ENCODE results near the gene VPS25. TPM values are rescaled to one million over a fixed set of nuclear protein-coding genes. Genes with fewer than 3 reads are reported as not detected.

The VPS25 gene
- total RNA-seq, 1 donor from 2014 or later, result 77.5 TPM

DNA sequence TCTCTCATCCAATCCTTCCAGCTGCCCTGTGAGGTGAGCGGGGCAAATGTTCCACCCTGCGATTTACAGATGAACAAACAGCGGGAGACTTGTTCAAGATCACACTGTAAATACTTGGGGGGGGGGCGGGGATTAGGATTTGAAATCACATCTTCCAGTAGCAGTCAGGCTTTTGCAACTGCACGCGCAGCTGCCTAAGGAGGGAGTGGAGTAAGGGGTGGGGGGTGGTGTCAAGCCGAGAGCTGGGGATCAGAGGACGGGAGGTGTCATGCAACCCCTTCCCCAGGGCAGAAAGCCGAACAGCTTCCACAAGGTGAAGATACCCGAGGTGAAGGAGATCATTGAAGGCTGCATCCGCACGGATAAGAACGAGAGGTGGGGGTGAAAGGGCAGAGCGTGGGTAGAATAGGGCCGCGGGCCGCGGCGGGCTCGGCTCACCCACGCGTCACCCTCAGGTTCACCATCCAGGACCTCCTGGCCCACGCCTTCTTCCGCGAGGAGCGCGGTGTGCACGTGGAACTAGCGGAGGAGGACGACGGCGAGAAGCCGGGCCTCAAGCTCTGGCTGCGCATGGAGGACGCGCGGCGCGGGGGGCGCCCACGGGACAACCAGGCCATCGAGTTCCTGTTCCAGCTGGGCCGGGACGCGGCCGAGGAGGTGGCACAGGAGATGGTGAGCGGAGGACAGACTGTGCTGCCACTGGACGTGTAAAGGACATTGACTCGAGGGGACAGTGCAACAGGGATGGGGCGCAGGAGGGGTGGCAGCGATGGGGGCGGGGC lies 11.8 kb downstream of the VPS25 start:
- peaks cover 5% of the 10 kb centered on the region for H3K4me1 Mint-ChIP-seq
- H3K36me3 Mint-ChIP-seq, result no peaks in the 10 kb centered on the region
- peaks cover 2% of the 10 kb centered on the region for H4K20me1 ChIP-seq (ENCODE audit: low read depth)
- H3K4me3 ChIP-seq, result no peak overlapping the region
- H3K9me3 ChIP-seq (ENCODE audit: low read depth), result no peaks in the 10 kb centered on the region
- H3K4me1 ChIP-seq, result no peaks in the 10 kb centered on the region
- H3K27ac ChIP-seq, result no peak overlapping the region
- H3K9me3 Mint-ChIP-seq, result no peaks in the 10 kb centered on the region
- H3K36me3 ChIP-seq, result no peaks in the 10 kb centered on the region
- H2AFZ ChIP-seq (replicated peaks), result no peak overlapping the region
- no peak for DNase-seq (ENCODE audit: low spot score)
- H3K79me2 ChIP-seq (ENCODE audit: low read depth), result no peaks in the 10 kb centered on the region
- no peak for TF ChIP-seq EZH2phosphoT487 (IDR thresholded peaks at IDR 0.05)
- TF ChIP-seq, protein P1, sequence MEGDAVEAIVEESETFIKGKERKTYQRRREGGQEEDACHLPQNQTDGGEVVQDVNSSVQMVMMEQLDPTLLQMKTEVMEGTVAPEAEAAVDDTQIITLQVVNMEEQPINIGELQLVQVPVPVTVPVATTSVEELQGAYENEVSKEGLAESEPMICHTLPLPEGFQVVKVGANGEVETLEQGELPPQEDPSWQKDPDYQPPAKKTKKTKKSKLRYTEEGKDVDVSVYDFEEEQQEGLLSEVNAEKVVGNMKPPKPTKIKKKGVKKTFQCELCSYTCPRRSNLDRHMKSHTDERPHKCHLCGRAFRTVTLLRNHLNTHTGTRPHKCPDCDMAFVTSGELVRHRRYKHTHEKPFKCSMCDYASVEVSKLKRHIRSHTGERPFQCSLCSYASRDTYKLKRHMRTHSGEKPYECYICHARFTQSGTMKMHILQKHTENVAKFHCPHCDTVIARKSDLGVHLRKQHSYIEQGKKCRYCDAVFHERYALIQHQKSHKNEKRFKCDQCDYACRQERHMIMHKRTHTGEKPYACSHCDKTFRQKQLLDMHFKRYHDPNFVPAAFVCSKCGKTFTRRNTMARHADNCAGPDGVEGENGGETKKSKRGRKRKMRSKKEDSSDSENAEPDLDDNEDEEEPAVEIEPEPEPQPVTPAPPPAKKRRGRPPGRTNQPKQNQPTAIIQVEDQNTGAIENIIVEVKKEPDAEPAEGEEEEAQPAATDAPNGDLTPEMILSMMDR (IDR thresholded peaks at IDR 0.05), result no peak
- TF ChIP-seq EZH2 (IDR thresholded peaks at IDR 0.05), result no peak
- no peak overlapping the region for H3K4me2 ChIP-seq
- no peak overlapping the region for H3K4me3 Mint-ChIP-seq
- peaks cover 7% of the 10 kb centered on the region for H3F3A ChIP-seq (ENCODE audit: low read depth)
- H3K27me3 ChIP-seq, result peaks cover 45% of the 10 kb centered on the region
- no peak overlapping the region for H3K27ac Mint-ChIP-seq
- peaks cover 14% of the 10 kb centered on the region for H3K27me3 Mint-ChIP-seq (ENCODE audit: insufficient read depth, low read depth)
- H3K9ac ChIP-seq, result no peak overlapping the region

DNA sequence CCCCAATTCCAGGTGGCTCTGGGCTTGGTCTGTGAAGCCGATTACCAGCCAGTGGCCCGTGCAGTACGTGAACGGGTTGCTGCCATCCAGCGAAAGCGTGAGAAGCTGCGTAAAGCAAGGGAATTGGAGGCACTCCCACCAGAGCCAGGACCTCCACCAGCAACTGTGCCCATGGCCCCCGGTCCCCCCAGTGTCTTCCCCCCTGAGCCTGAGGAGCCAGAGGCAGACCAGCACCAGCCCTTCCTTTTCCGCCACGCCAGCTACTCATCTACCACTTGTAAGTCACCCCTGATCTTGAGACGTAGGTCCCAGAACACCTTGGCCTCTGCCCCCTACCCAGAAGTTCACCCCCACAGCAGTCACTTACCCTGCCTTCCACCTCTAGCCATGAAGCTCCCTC lies 14.0 kb downstream of the VPS25 start:
- TF ChIP-seq, protein P1 (IDR thresholded peaks at IDR 0.05), result no peak
- no peak for TF ChIP-seq EZH2phosphoT487 (IDR thresholded peaks at IDR 0.05)
- no peak for TF ChIP-seq EZH2 (IDR thresholded peaks at IDR 0.05)
- DNase-seq (ENCODE audit: low spot score), result no peak
- H4K20me1 ChIP-seq (ENCODE audit: low read depth), result no peaks in the 10 kb centered on the region
- no peak overlapping the region for H2AFZ ChIP-seq (replicated peaks)
- H3F3A ChIP-seq (ENCODE audit: low read depth), result no peaks in the 10 kb centered on the region
- Mint-ChIP-seq H3K4me3 (no peak overlapping the region), H3K27me3 (ENCODE audit: insufficient read depth, low read depth) (peaks cover 11% of the 10 kb centered on the region), H3K36me3 (no peaks in the 10 kb centered on the region), H3K4me1 (no peaks in the 10 kb centered on the region), H3K27ac (no peak overlapping the region), H3K9me3 (no peaks in the 10 kb centered on the region)
- H3K4me1 ChIP-seq, result no peaks in the 10 kb centered on the region
- H3K9me3 ChIP-seq (ENCODE audit: low read depth), result no peaks in the 10 kb centered on the region
- no peak overlapping the region for H3K4me2 ChIP-seq
- H3K9ac ChIP-seq, result no peak overlapping the region
- no peaks in the 10 kb centered on the region for H3K79me2 ChIP-seq (ENCODE audit: low read depth)
- H3K36me3 ChIP-seq, result no peaks in the 10 kb centered on the region
- no peak overlapping the region for H3K4me3 ChIP-seq
- no peak overlapping the region for H3K27ac ChIP-seq
- H3K27me3 ChIP-seq, result peaks cover 22% of the 10 kb centered on the region

DNA sequence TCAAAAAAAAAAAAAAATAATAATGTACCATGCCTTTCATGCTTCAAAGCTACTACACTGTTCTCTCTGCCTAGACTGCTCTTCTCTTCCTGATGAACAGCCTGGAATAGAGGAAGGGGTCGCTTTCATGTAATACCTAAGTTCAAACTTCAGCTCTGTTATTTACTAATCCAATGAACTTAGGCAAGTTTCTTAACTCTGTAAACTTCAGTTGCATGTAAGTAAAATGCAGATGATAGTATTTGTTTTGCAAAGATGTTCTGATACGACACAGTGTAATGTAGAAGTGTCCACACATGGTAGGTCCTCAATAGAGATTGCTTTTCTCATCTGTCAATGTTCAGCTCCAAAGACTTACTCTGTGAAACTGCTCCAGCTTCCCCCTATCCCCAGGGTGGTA lies 18.7 kb downstream of the VPS25 start:
- no peak overlapping the region for H3K9ac ChIP-seq
- no peak overlapping the region for H3K4me3 ChIP-seq
- Mint-ChIP-seq H3K9me3 (no peaks in the 10 kb centered on the region), H3K36me3 (peaks cover 12% of the 10 kb centered on the region), H3K27ac (no peak overlapping the region), H3K4me3 (no peak overlapping the region), H3K4me1 (no peaks in the 10 kb centered on the region), H3K27me3 (ENCODE audit: insufficient read depth, low read depth) (peaks cover 12% of the 10 kb centered on the region)
- H2AFZ ChIP-seq (replicated peaks), result no peak overlapping the region
- no peaks in the 10 kb centered on the region for H4K20me1 ChIP-seq (ENCODE audit: low read depth)
- H3K27me3 ChIP-seq, result no peaks in the 10 kb centered on the region
- no peak for DNase-seq (ENCODE audit: low spot score)
- H3K36me3 ChIP-seq, result no peaks in the 10 kb centered on the region
- H3K79me2 ChIP-seq (ENCODE audit: low read depth), result peaks cover under 1% of the 10 kb centered on the region
- H3K4me1 ChIP-seq, result no peaks in the 10 kb centered on the region
- TF ChIP-seq, protein P1 (IDR thresholded peaks at IDR 0.05), result no peak
- TF ChIP-seq EZH2phosphoT487 (IDR thresholded peaks at IDR 0.05) (no peak), EZH2 (IDR thresholded peaks at IDR 0.05) (no peak)
- H3K27ac ChIP-seq, result no peak overlapping the region
- no peaks in the 10 kb centered on the region for H3K9me3 ChIP-seq (ENCODE audit: low read depth)
- no peak overlapping the region for H3K4me2 ChIP-seq
- H3F3A ChIP-seq (ENCODE audit: low read depth), result no peaks in the 10 kb centered on the region

All from neural progenitor cell (in vitro differentiated cells).